ENCODE data around the gene KCTD4. TPM values are rescaled to one million over a fixed set of nuclear protein-coding genes. Genes with fewer than 3 reads are reported as not detected.

The KCTD4 gene
- polyA plus RNA-seq, 1 donor from 2014 or later = not detected

GRCh38 chr13:45224176-45224575 lies 23.3 kb upstream of the KCTD4 start:
- Mint-ChIP-seq H3K27me3 (no peaks in the 10 kb centered on the region), H3K9me3 (no peaks in the 10 kb centered on the region), H3K4me1 (peaks cover 3 to 11% (median 6%) of the 10 kb centered on the region in 3 donors), H3K27ac (peak overlapping the region in 1 of 3 donors; percentile 54), H3K4me3 (no peak overlapping the region), H3K36me3 (peaks cover 11% of the 10 kb centered on the region)

- Mint-ChIP-seq H3K27ac (no peak overlapping the region), H3K27me3 (no peaks in the 10 kb centered on the region), H3K4me1 (peaks cover 3 to 12% (median 9%) of the 10 kb centered on the region in 3 donors), H3K9me3 (no peaks in the 10 kb centered on the region), H3K4me3 (no peak overlapping the region), H3K36me3 (peaks cover 11% of the 10 kb centered on the region)
Measured at GRCh38 chr13:45222919-45223318, 22.1 kb upstream of the KCTD4 start.

- Mint-ChIP-seq H3K9me3 (no peaks in the 10 kb centered on the region), H3K4me1 (peaks cover 3 to 16% (median 9%) of the 10 kb centered on the region in 3 donors), H3K4me3 (no peak overlapping the region), H3K27me3 (no peaks in the 10 kb centered on the region), H3K36me3 (peaks cover 11% of the 10 kb centered on the region), H3K27ac (no peak overlapping the region)
Measured at GRCh38 chr13:45222516-45222915, 21.7 kb upstream of the KCTD4 start.

GRCh38 chr13:45220403-45220802 lies 19.6 kb upstream of the KCTD4 start:
- H3K36me3 Mint-ChIP-seq = peaks cover 17% of the 10 kb centered on the region
- no peaks in the 10 kb centered on the region for H3K9me3 Mint-ChIP-seq
- no peak overlapping the region for H3K27ac Mint-ChIP-seq
- H3K4me3 Mint-ChIP-seq = no peak overlapping the region
- H3K27me3 Mint-ChIP-seq = no peaks in the 10 kb centered on the region
- H3K4me1 Mint-ChIP-seq = peaks cover 8 to 16% (median 11%) of the 10 kb centered on the region in 3 donors

GRCh38 chr13:45219938-45220375 lies 19.1 kb upstream of the KCTD4 start:
- Mint-ChIP-seq H3K27ac (no peak overlapping the region), H3K27me3 (no peaks in the 10 kb centered on the region), H3K36me3 (peaks cover 17% of the 10 kb centered on the region), H3K4me1 (peaks cover 8 to 16% (median 11%) of the 10 kb centered on the region in 3 donors), H3K9me3 (no peaks in the 10 kb centered on the region), H3K4me3 (no peak overlapping the region)

GRCh38 chr13:45219123-45219891 lies 18.5 kb upstream of the KCTD4 start:
- peaks cover 13% of the 10 kb centered on the region for H3K36me3 Mint-ChIP-seq
- no peaks in the 10 kb centered on the region for H3K9me3 Mint-ChIP-seq
- no peaks in the 10 kb centered on the region for H3K27me3 Mint-ChIP-seq
- no peak overlapping the region for H3K27ac Mint-ChIP-seq
- no peak overlapping the region for H3K4me3 Mint-ChIP-seq
- peaks cover 8 to 16% (median 11%) of the 10 kb centered on the region in 3 donors for H3K4me1 Mint-ChIP-seq

GRCh38 chr13:45218689-45219088 lies 17.8 kb upstream of the KCTD4 start:
- Mint-ChIP-seq H3K9me3 (no peaks in the 10 kb centered on the region), H3K4me1 (peaks cover 8 to 16% (median 10%) of the 10 kb centered on the region in 3 donors), H3K27ac (no peak overlapping the region)

GRCh38 chr13:45216193-45216592 lies 15.3 kb upstream of the KCTD4 start:
- no peak overlapping the region for H3K27ac Mint-ChIP-seq
- no peak overlapping the region for H3K4me3 Mint-ChIP-seq
- H3K27me3 Mint-ChIP-seq = no peaks in the 10 kb centered on the region
- H3K4me1 Mint-ChIP-seq = peaks cover 8 to 16% (median 10%) of the 10 kb centered on the region in 3 donors
- H3K9me3 Mint-ChIP-seq = no peaks in the 10 kb centered on the region
- H3K36me3 Mint-ChIP-seq = peaks cover 7% of the 10 kb centered on the region

More at GRCh38 chr13:45218689-45219088, 17.8 kb upstream of the KCTD4 start:
- H3K4me3 Mint-ChIP-seq = no peak overlapping the region
- no peaks in the 10 kb centered on the region for H3K27me3 Mint-ChIP-seq
- peaks cover 10% of the 10 kb centered on the region for H3K36me3 Mint-ChIP-seq

- H3K4me3 Mint-ChIP-seq = no peak overlapping the region
- H3K36me3 Mint-ChIP-seq = peaks cover 6% of the 10 kb centered on the region
- no peaks in the 10 kb centered on the region for H3K27me3 Mint-ChIP-seq
- H3K4me1 Mint-ChIP-seq = peaks cover 7 to 16% (median 8%) of the 10 kb centered on the region in 3 donors
- no peak overlapping the region for H3K27ac Mint-ChIP-seq
- no peaks in the 10 kb centered on the region for H3K9me3 Mint-ChIP-seq
Measured at GRCh38 chr13:45215392-45216077, 14.7 kb upstream of the KCTD4 start.

- peaks cover 0 to 8% (median 1%) of the 10 kb centered on the region in 3 donors for H3K4me1 Mint-ChIP-seq
- peaks cover 2% of the 10 kb centered on the region for H3K36me3 Mint-ChIP-seq
- H3K27ac Mint-ChIP-seq = peak overlapping the region in 1 of 3 donors; percentile 15
- no peaks in the 10 kb centered on the region for H3K9me3 Mint-ChIP-seq
- H3K27me3 Mint-ChIP-seq = no peaks in the 10 kb centered on the region
- no peak overlapping the region for H3K4me3 Mint-ChIP-seq
Measured at GRCh38 chr13:45209229-45209628, 8.4 kb upstream of the KCTD4 start.

GRCh38 chr13:45208132-45208531 lies 7.3 kb upstream of the KCTD4 start:
- Mint-ChIP-seq H3K36me3 (peaks cover 2% of the 10 kb centered on the region), H3K9me3 (no peaks in the 10 kb centered on the region), H3K27ac (no peak overlapping the region), H3K4me1 (peaks cover 0 to 8% (median 4%) of the 10 kb centered on the region in 3 donors), H3K27me3 (no peaks in the 10 kb centered on the region), H3K4me3 (no peak overlapping the region)

GRCh38 chr13:45207319-45207718 lies 6.5 kb upstream of the KCTD4 start:
- Mint-ChIP-seq H3K27ac (peak overlapping the region in 1 of 3 donors; percentile 31), H3K9me3 (no peaks in the 10 kb centered on the region), H3K4me3 (no peak overlapping the region), H3K36me3 (peaks cover 2% of the 10 kb centered on the region), H3K27me3 (no peaks in the 10 kb centered on the region), H3K4me1 (peaks cover 0 to 8% (median 4%) of the 10 kb centered on the region in 3 donors)

GRCh38 chr13:45206340-45206739 lies 5.5 kb upstream of the KCTD4 start:
- no peaks in the 10 kb centered on the region for H3K9me3 Mint-ChIP-seq
- H3K27me3 Mint-ChIP-seq = no peaks in the 10 kb centered on the region
- peaks cover 7% of the 10 kb centered on the region for H3K36me3 Mint-ChIP-seq
- H3K4me3 Mint-ChIP-seq = no peak overlapping the region
- H3K4me1 Mint-ChIP-seq = peaks cover 4 to 8% (median 4%) of the 10 kb centered on the region in 3 donors
- no peak overlapping the region for H3K27ac Mint-ChIP-seq

- H3K9me3 Mint-ChIP-seq = no peaks in the 10 kb centered on the region
- H3K4me1 Mint-ChIP-seq = peaks cover 4 to 8% (median 5%) of the 10 kb centered on the region in 3 donors
- no peak overlapping the region for H3K4me3 Mint-ChIP-seq
- H3K27ac Mint-ChIP-seq = no peak overlapping the region
- H3K36me3 Mint-ChIP-seq = peaks cover 7% of the 10 kb centered on the region
- H3K27me3 Mint-ChIP-seq = no peaks in the 10 kb centered on the region
Measured at GRCh38 chr13:45205124-45205523, 4.3 kb upstream of the KCTD4 start.

GRCh38 chr13:45199711-45200110 lies 1.1 kb downstream of the KCTD4 start:
- Mint-ChIP-seq H3K36me3 (peaks cover 8% of the 10 kb centered on the region), H3K27me3 (no peaks in the 10 kb centered on the region), H3K4me1 (peaks cover 7 to 15% (median 11%) of the 10 kb centered on the region in 3 donors), H3K4me3 (no peak overlapping the region), H3K9me3 (no peaks in the 10 kb centered on the region), H3K27ac (no peak overlapping the region)
